Lower leg skin (tissue), 3 donors: ENCODE results near the gene EML1.

Experiments
- CTCF ChIP-seq, 3 donors: fragments of 450-650 bp; IDR thresholded peaks; one replicate each; pipeline ENCODE4 v1.5.1; 2016; ENCODE audit warnings: antibody characterized with exemption in 3 of 3, mild to moderate bottlenecking in 3 of 3, moderate library complexity in 2 of 3
- POLR2A ChIP-seq, 2 donors: fragments of 450-650 bp; IDR thresholded peaks; one replicate each; pipeline ENCODE4 v1.6.1; 2016 to 2017; ENCODE audit warnings: antibody characterized with exemption in 2 of 2, mild to moderate bottlenecking in 1 of 2, moderate library complexity in 1 of 2

GRCh38 chr14:99749763-99750715, 43.2 kb upstream of the EML1 start:
- TF ChIP-seq CTCF (IDR thresholded peaks at IDR 0.05) (no peak), POLR2A (IDR thresholded peaks at IDR 0.05) (no peak)
